ENCODE measurements around the gene GPR85. TPM values are rescaled to one million over a fixed set of nuclear protein-coding genes. Genes with fewer than 3 reads are reported as not detected.
A peak's percentile ranks its signal among the peaks of the same experiment; 100 is the strongest.

Gene GPR85, protein sequence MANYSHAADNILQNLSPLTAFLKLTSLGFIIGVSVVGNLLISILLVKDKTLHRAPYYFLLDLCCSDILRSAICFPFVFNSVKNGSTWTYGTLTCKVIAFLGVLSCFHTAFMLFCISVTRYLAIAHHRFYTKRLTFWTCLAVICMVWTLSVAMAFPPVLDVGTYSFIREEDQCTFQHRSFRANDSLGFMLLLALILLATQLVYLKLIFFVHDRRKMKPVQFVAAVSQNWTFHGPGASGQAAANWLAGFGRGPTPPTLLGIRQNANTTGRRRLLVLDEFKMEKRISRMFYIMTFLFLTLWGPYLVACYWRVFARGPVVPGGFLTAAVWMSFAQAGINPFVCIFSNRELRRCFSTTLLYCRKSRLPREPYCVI
- total RNA-seq (2021; fragmentation: NEBNext Ultra II Directional; extraction: Animal tissue kit (Norgen Biotek cat#: 25700)): 1 to 10 TPM; 2.7 to 5.6 (median 3.5) TPM
- long read RNA-seq, partial matches to known transcripts: 0 of 2 reads
- long read RNA-seq, other reads (novel, unspliced or antisense): 1 of 2 reads

DNA sequence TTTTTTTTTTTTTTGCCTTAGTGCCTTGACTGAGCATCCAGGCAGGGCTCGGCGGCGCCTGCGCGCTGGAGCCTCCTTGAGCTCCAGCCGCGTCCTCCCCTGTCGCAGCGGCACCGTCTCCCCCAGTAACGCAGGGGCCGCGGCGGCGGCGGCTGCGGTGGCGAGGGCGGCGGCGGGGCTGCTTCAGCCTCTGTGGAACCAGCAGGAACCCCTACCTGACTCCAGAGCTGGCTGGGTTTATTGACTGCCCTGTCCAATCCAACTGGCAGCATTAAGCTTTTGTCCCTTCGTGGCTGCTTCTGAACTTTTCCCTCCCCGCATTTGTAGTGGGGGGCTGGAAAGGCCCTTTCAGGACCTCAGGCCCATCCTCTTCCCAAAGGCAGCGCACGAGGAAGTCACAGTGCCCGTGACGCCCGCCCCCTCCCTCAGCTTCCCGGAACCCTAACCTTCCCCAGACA is at the start of gene GPR85:
Gene GPR85, minus strand, starts transcription at position 397 of the 458 bp plus-strand sequence. CDS start 2,106 bp downstream, outside the sequence.
- TF ChIP-seq, protein P1, sequence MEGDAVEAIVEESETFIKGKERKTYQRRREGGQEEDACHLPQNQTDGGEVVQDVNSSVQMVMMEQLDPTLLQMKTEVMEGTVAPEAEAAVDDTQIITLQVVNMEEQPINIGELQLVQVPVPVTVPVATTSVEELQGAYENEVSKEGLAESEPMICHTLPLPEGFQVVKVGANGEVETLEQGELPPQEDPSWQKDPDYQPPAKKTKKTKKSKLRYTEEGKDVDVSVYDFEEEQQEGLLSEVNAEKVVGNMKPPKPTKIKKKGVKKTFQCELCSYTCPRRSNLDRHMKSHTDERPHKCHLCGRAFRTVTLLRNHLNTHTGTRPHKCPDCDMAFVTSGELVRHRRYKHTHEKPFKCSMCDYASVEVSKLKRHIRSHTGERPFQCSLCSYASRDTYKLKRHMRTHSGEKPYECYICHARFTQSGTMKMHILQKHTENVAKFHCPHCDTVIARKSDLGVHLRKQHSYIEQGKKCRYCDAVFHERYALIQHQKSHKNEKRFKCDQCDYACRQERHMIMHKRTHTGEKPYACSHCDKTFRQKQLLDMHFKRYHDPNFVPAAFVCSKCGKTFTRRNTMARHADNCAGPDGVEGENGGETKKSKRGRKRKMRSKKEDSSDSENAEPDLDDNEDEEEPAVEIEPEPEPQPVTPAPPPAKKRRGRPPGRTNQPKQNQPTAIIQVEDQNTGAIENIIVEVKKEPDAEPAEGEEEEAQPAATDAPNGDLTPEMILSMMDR (IDR thresholded peaks at IDR 0.05): no peak
- peak; percentile 62 for DNase-seq
- Mint-ChIP-seq H3K27me3 (ENCODE audit: insufficient read depth) (no peaks in the 10 kb centered on the region), H3K9me3 (no peaks in the 10 kb centered on the region), H3K36me3 (ENCODE audit: low read depth) (no peaks in the 10 kb centered on the region), H3K4me1 (ENCODE audit: low read depth) (peaks cover 30% of the 10 kb centered on the region), H3K4me3 (peak within 1 kb of the TSS; percentile 93), H3K27ac (peak within 1 kb of the TSS; percentile 98)

DNA sequence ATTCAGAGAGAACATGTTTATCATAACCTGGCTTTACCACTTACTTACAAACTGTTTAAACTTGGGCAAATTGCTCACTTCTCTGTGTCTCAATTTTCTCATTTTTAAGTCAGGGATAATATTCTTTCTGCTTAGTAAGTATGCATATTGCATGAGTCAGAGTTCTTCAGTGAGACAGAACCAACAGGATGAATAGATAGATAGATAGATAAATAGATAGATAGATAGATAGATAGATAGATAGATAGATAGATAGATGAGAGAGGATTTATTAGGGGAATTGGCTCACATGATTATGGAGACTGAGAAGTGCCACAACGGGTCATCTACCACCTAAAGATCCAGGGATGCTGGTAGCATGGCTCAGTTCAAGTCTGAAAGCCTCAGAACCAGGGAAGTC is 47.4 kb upstream of the GPR85 start:
- no peak for DNase-seq
- TF ChIP-seq, protein P1 (IDR thresholded peaks at IDR 0.05): no peak
- no peaks in the 10 kb centered on the region for H3K9me3 Mint-ChIP-seq
- no peaks in the 10 kb centered on the region for H3K36me3 Mint-ChIP-seq (ENCODE audit: low read depth)
- no peak overlapping the region for H3K4me3 Mint-ChIP-seq
- no peaks in the 10 kb centered on the region; the same call in 1 of the 2 replicates for H3K27me3 Mint-ChIP-seq (ENCODE audit: insufficient read depth)
- no peak overlapping the region for H3K27ac Mint-ChIP-seq
- peaks cover 9% of the 10 kb centered on the region for H3K4me1 Mint-ChIP-seq (ENCODE audit: low read depth)

DNA sequence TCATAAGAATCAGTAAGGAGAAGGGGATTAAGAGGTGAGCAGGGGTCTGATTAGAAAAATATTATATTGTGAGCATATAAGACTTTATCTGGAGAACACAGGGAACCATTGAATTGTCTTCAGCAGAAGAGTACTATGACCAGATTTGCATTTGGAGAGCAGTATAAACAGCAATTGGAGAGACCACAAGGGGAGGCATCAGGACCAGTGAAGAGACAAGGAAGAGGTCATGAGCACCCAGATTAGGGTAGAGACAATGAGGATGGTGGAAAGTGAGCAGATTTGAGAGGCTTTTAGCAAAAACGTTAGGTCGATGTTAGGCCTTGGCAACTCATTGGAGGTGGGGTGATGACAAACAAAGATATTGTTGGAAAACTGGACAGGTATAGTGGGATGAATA is 44.7 kb upstream of the GPR85 start:
- Mint-ChIP-seq H3K36me3 (ENCODE audit: low read depth) (no peaks in the 10 kb centered on the region), H3K9me3 (no peaks in the 10 kb centered on the region), H3K4me1 (ENCODE audit: low read depth) (peaks cover 9% of the 10 kb centered on the region), H3K27ac (no peak overlapping the region), H3K4me3 (no peak overlapping the region), H3K27me3 (ENCODE audit: insufficient read depth) (no peaks in the 10 kb centered on the region; the same call in 1 of the 2 replicates)
- DNase-seq: no peak
- TF ChIP-seq, protein P1 (IDR thresholded peaks at IDR 0.05): no peak

DNA sequence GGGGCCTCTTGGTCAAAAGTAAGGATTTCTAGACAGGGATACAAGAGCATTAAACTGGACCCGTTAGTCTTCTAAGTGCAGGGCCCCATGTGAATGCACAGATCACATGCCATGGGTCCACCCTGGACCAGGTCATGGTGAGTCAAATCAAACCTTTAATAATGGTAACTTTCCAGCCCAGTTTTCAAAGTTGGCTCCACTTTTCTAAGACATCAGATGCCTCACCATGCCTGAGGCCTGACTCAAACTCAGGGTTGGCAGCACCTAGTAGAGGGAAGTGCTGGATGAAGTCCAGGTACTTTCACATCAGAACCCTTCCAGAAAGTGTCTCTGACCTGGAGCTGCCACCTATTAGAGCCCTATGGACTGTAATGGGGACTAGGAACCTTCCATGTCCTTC is 41.4 kb upstream of the GPR85 start:
- Mint-ChIP-seq H3K27me3 (ENCODE audit: insufficient read depth) (no peaks in the 10 kb centered on the region; the same call in 1 of the 2 replicates), H3K4me1 (ENCODE audit: low read depth) (no peaks in the 10 kb centered on the region), H3K4me3 (no peak overlapping the region), H3K9me3 (no peaks in the 10 kb centered on the region), H3K36me3 (ENCODE audit: low read depth) (no peaks in the 10 kb centered on the region), H3K27ac (no peak overlapping the region)
- DNase-seq: no peak
- TF ChIP-seq, protein P1 (IDR thresholded peaks at IDR 0.05): no peak

DNA sequence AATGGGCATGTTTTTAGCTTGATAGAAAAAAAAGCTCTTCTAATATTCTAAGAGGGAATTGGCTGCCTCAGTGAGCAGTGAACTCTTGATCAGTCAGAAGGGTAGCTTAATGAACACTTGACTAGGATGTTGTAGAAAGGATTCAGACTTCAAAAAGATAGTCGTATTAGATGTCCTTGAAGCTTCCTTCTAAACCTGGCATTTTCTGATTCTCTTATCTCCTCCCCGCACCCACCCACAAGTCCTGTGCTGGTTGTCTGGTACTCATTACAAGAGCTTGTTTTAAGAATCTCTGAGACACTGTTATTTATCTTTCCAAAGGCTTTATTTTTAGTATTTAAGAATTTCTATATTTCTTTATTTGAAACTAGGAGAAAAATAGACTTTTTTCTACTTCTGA is 39.1 kb upstream of the GPR85 start:
- Mint-ChIP-seq H3K4me1 (ENCODE audit: low read depth) (peaks cover 7% of the 10 kb centered on the region), H3K4me3 (no peak overlapping the region), H3K9me3 (no peaks in the 10 kb centered on the region), H3K36me3 (ENCODE audit: low read depth) (no peaks in the 10 kb centered on the region), H3K27me3 (ENCODE audit: insufficient read depth) (no peaks in the 10 kb centered on the region), H3K27ac (no peak overlapping the region)
- no peak for DNase-seq
- TF ChIP-seq, protein P1 (IDR thresholded peaks at IDR 0.05): no peak

Measured in HFFc6 (cell line).